B cell (primary cell): ENCODE results near the gene DIP2A. TPM values are rescaled to one million over a fixed set of nuclear protein-coding genes. Genes with fewer than 3 reads are reported as not detected.

Experiments
- ATAC-seq: fragments of 200-7000 bp; cut with Tn5 transposase; one replicate; pipeline ENCODE4 v1.10.0; 2021; ENCODE audit warnings: low read depth, mild to moderate bottlenecking, moderate number of reproducible peaks, moderate library complexity
- CTCF ChIA-PET: fragments of 350-600 bp; sonication (Branson Sonifier 250); formaldehyde crosslinking; loops from one replicate; lab custom pipeline; 2021; ENCODE audit warnings: antibody characterized with exemption, inconsistent platforms; lab: Charles Lee
- POLR2A ChIA-PET: fragments of 350-600 bp; sonication (Branson Sonifier 250); formaldehyde crosslinking; loops from one replicate; lab custom pipeline; 2021; ENCODE audit warnings: antibody characterized with exemption; lab: Charles Lee
- DNase-seq: peaks from one replicate; pipeline ENCODE4 v3.0.0; 2013
- H2AFZ ChIP-seq: 2 replicates; pipeline ENCODE4 v1.6.1; 2012; ENCODE audit warnings: mild to moderate bottlenecking, low read depth, low read length; ENCODE audit not compliant: insufficient read depth, poor library complexity, severe bottlenecking
- H3K27ac ChIP-seq, 2 donors: 1 replicate in 1 of 2; 2 replicates in 1 of 2; pipeline ENCODE4 v1.5.1; 2012 to 2013; ENCODE audit warnings: low read length in 2 of 2, mild to moderate bottlenecking in 2 of 2, moderate library complexity in 1 of 2
- H3K27me3 ChIP-seq, 4 experiments: fragments of 200-600 bp in 1 of 4; sonication (generic) in 1 of 4; replicated peaks in 1 of 4; 1 replicate in 2 of 4; 2 replicates in 2 of 4; pipeline versions ENCODE4 v1.6.1 to v1.7.0; 2013 to 2016; ENCODE audit warnings: low read length in 3 of 4, mild to moderate bottlenecking in 2 of 4, mixed read lengths in 1 of 4, moderate library complexity in 1 of 4; ENCODE audit not compliant: insufficient read depth in 4 of 4, control insufficient read depth in 3 of 4; ENCODE audit errors: control extremely low read depth in 1 of 4
- H3K36me3 ChIP-seq, 2 experiments: replicated peaks in 1 of 2; 1 replicate in 1 of 2; 2 replicates in 1 of 2; pipeline versions ENCODE4 v1.6.1 to v1.7.1; 2013; ENCODE audit warnings: low read length in 1 of 2; ENCODE audit not compliant: insufficient read depth in 2 of 2, control insufficient read depth in 1 of 2; ENCODE audit errors: control extremely low read depth in 1 of 2, extremely low read depth in 1 of 2
- H3K4me1 ChIP-seq, 2 donors: fragments of 200-600 bp in 1 of 2; sonication (generic) in 1 of 2; 1 replicate in 1 of 2; 2 replicates in 1 of 2; pipeline versions ENCODE4 v1.5.1 to v1.6.1; 2013 to 2017; ENCODE audit warnings: low read length in 2 of 2; ENCODE audit not compliant: control insufficient read depth in 2 of 2, insufficient read depth in 2 of 2
- H3K4me2 ChIP-seq: replicated peaks from 2 replicates; pipeline ENCODE3; 2012; ENCODE audit warnings: mild to moderate bottlenecking, low read depth, low read length; ENCODE audit not compliant: poor library complexity, severe bottlenecking
- H3K4me3 ChIP-seq, 5 experiments: fragments of 200-600 bp in 1 of 5; sonication (generic) in 1 of 5; 1 replicate in 3 of 5; 2 replicates in 2 of 5; pipeline versions ENCODE4 v1.5.1 to v1.7.0; 2011 to 2016; ENCODE audit warnings: low read length in 4 of 5, mild to moderate bottlenecking in 4 of 5, low read depth in 2 of 5, control low read depth in 1 of 5, moderate library complexity in 1 of 5; ENCODE audit not compliant: insufficient read depth in 1 of 5; ENCODE audit errors: control extremely low read depth in 1 of 5, extremely low read depth in 1 of 5
- H3K79me2 ChIP-seq: fragments of 200-600 bp; sonication (generic); one replicate; pipeline ENCODE4 v1.6.0; 2016; ENCODE audit warnings: low read length; ENCODE audit not compliant: control insufficient read depth, insufficient read depth
- H3K9ac ChIP-seq: fragments of 200-600 bp; sonication (generic); 2 replicates; pipeline ENCODE4 v1.6.1; 2017; ENCODE audit warnings: mild to moderate bottlenecking, low read length, moderate library complexity
- H3K9me3 ChIP-seq, 3 donors: one replicate each; pipeline versions ENCODE4 v1.6.1 to v1.7.1; 2013; ENCODE audit warnings: low read length in 2 of 3; ENCODE audit not compliant: control insufficient read depth in 2 of 3, insufficient read depth in 1 of 3; ENCODE audit errors: control extremely low read depth in 1 of 3
- H4K20me1 ChIP-seq: 2 replicates; pipeline ENCODE4 v1.6.0; 2012; ENCODE audit warnings: mild to moderate bottlenecking, low read length; ENCODE audit not compliant: insufficient read depth, control insufficient read depth, poor library complexity, severe bottlenecking
- H3K27ac Mint-ChIP-seq: one replicate; pipeline ENCODE4 v1.8.0; 2021; ENCODE audit warnings: mixed read lengths
- H3K27me3 Mint-ChIP-seq: one replicate; pipeline ENCODE4 v1.8.0; 2021; ENCODE audit warnings: mixed read lengths
- H3K4me1 Mint-ChIP-seq: one replicate; pipeline ENCODE4 v1.8.0; 2021; ENCODE audit warnings: mixed read lengths
- H3K4me3 Mint-ChIP-seq: one replicate; pipeline ENCODE4 v1.8.0; 2021; ENCODE audit warnings: mixed read lengths
- H3K9me3 Mint-ChIP-seq: one replicate; pipeline ENCODE4 v1.8.0; 2022; ENCODE audit warnings: mixed read lengths; ENCODE audit not compliant: insufficient read depth
- CTCF ChIP-seq: fragments of 200-600 bp; IDR thresholded peaks from one replicate; pipeline ENCODE4 v1.8.0; 2022; ENCODE audit warnings: antibody characterized with exemption, mild to moderate bottlenecking
- EZH2 ChIP-seq: IDR thresholded peaks from 2 replicates; pipeline ENCODE4 v1.6.1; 2012; ENCODE audit warnings: borderline replicate concordance, low read depth, mild to moderate bottlenecking, moderate library complexity, low read length; ENCODE audit not compliant: insufficient read depth, poor library complexity, severe bottlenecking
- WGBS: methylation state at CpG from one replicate; pipeline ENCODE4 v1.1.5; 2013; ENCODE audit warnings: missing lambda C conversion rate; ENCODE audit not compliant: insufficient coverage; 5-methylcytosine and 5-hydroxymethylcytosine counted together
- intact Hi-C: fragments of 100-400 bp; cut with micrococcal nuclease; formaldehyde crosslinking; loops from one replicate; pipeline ENCODE4 v1.10.0; 2022
- polyA plus RNA-seq: library from polyadenylated mRNA; depleted of rRNA; stranded (reverse); fragments of >200 nt; gene quantifications from 2 replicates; pipeline ENCODE4 v1.2.3, GENCODE V29; 2012
- total RNA-seq, 2 donors: library from RNA; stranded (reverse); fragments of 120-200 nt in 1 of 2; gene quantifications; 1 replicate in 1 of 2; 2 replicates in 1 of 2; pipeline versions ENCODE4 v1.2.3 to v1.2.4, GENCODE V29; 2013 to 2022

DIP2A gene
- total and polyA plus RNA-seq, 2 donors (not counting 1 experiment from before 2014, with no cell fraction given), result 40.4 to 59.0 TPM

GRCh38 chr21:46515109-46515508 lies 56.4 kb downstream of the DIP2A start:
- intact Hi-C loops, result no loop called here
- Mint-ChIP-seq H3K4me3 (no peak overlapping the region), H3K4me1 (peaks cover 15% of the 10 kb centered on the region), H3K9me3 (no peaks in the 10 kb centered on the region), H3K27me3 (no peaks in the 10 kb centered on the region), H3K27ac (no peak overlapping the region)
- no peaks in the 10 kb centered on the region for H3K9me3 ChIP-seq
- peak overlapping the region; percentile 23 for H2AFZ ChIP-seq
- DNase-seq (peak; percentile 39), ATAC-seq (no peak)
- peaks cover 8% of the 10 kb centered on the region for H3K79me2 ChIP-seq
- POLR2A ChIA-PET, result no interaction called here
- no peak overlapping the region for H3K4me3 ChIP-seq
- TF ChIP-seq CTCF (no peak), EZH2 (no peak)
- CTCF ChIA-PET, result no interaction called here
- H3K36me3 ChIP-seq, result peaks cover 6 to 31% of the 10 kb centered on the region in 2 experiments
- no peaks in the 10 kb centered on the region for H4K20me1 ChIP-seq
- H3K27me3 ChIP-seq, result no peaks in the 10 kb centered on the region
- peak overlapping the region; percentile 40 for H3K4me2 ChIP-seq
- H3K9ac ChIP-seq, result peak overlapping the region; percentile 6
- WGBS, result 69% methylated on average over 1 of the region's 2 CpGs
- H3K27ac ChIP-seq, result peak overlapping the region; percentile 1 to 48
- peaks cover 10 to 11% of the 10 kb centered on the region in 2 donors for H3K4me1 ChIP-seq

DNA sequence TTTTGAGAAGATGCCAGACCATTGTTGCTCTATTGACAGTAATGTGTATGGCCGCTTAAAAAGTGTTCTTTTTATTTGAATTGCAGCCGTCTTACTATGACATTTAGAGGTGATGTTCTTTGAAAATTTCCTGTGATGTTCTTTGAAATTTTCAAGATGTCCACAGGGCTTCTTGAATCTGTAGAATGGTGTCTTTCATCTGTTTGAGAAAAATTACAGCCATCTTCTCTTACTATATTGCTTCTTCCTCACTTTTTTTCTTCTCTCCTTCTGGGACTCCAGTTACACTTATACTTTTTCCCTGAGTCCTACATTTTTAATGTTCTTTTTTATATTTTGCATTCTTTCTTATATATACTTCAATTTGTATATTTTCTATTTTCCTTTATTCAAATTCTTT lies 57.4 kb downstream of the DIP2A start:
- Histone ChIP-seq H3K4me3 (no peak overlapping the region), H3K4me1 (peaks cover 10 to 11% of the 10 kb centered on the region in 2 donors), H3K36me3 (peaks cover 4 to 30% of the 10 kb centered on the region in 2 experiments), H4K20me1 (no peaks in the 10 kb centered on the region), H2AFZ (no peak overlapping the region), H3K27ac (no peak overlapping the region), H3K4me2 (no peak overlapping the region), H3K9ac (no peak overlapping the region), H3K9me3 (no peaks in the 10 kb centered on the region), H3K79me2 (peaks cover 8% of the 10 kb centered on the region), H3K27me3 (no peaks in the 10 kb centered on the region)
- ATAC-seq, result no peak
- Mint-ChIP-seq H3K27me3 (no peaks in the 10 kb centered on the region), H3K27ac (no peak overlapping the region), H3K9me3 (no peaks in the 10 kb centered on the region), H3K4me1 (peaks cover 15% of the 10 kb centered on the region), H3K4me3 (no peak overlapping the region)
- ChIA-PET POLR2A (no interaction called here), CTCF (no interaction called here)
- no peak for TF ChIP-seq CTCF
- no peak for TF ChIP-seq EZH2
- intact Hi-C loops, result no loop called here
- no CpG with 5 or more reads among the region's 2 CpGs for WGBS
- no peak for DNase-seq
